Esophagus (tissue), 2 donors: ENCODE data around the gene ETF1. TPM values are rescaled to one million over a fixed set of nuclear protein-coding genes. Genes with fewer than 3 reads are reported as not detected.

ENCODE experiments used
- H3K27ac ChIP-seq, 2 donors: one replicate each; pipeline ENCODE4 v1.5.1; 2013; ENCODE audit warnings: low read depth in 2 of 2, mild to moderate bottlenecking in 2 of 2, inconsistent platforms in 1 of 2, low read length in 1 of 2, moderate library complexity in 1 of 2
- H3K27me3 ChIP-seq, 2 donors: one replicate each; pipeline ENCODE4 v1.6.1; 2013; ENCODE audit warnings: low read length in 2 of 2, control low read depth in 1 of 2, mild to moderate bottlenecking in 1 of 2; ENCODE audit not compliant: insufficient read depth in 2 of 2, control insufficient read depth in 1 of 2
- H3K36me3 ChIP-seq, 2 donors: one replicate each; pipeline ENCODE4 v1.6.1; 2013; ENCODE audit warnings: low read length in 1 of 2; ENCODE audit not compliant: control insufficient read depth in 2 of 2, insufficient read depth in 2 of 2
- H3K4me1 ChIP-seq, 2 donors: one replicate each; pipeline ENCODE4 v1.6.1; 2013; ENCODE audit warnings: low read length in 1 of 2; ENCODE audit not compliant: control insufficient read depth in 2 of 2, insufficient read depth in 2 of 2
- H3K4me3 ChIP-seq, 2 donors: one replicate each; pipeline ENCODE4 v1.5.1; 2013; ENCODE audit warnings: low read length in 2 of 2, mild to moderate bottlenecking in 2 of 2, low read depth in 1 of 2, moderate library complexity in 1 of 2
- H3K9me3 ChIP-seq, 2 donors: one replicate each; pipeline ENCODE4 v1.6.1; 2013; ENCODE audit warnings: mild to moderate bottlenecking in 2 of 2, low read depth in 1 of 2, low read length in 1 of 2, moderate library complexity in 1 of 2; ENCODE audit not compliant: control insufficient read depth in 2 of 2, insufficient read depth in 1 of 2
- WGBS, 2 donors: extraction: QIAGEN DNeasy Blood & Tissue Kit; methylation state at CpG; one replicate each; pipeline ENCODE4 v1.1.7; 2013; 5-methylcytosine and 5-hydroxymethylcytosine counted together
- polyA plus RNA-seq, 2 donors: library from polyadenylated mRNA; stranded (reverse); fragments of 200-250 nt; gene quantifications; one replicate each; pipeline ENCODE4 v1.2.3, GENCODE V29; 2013
- donor health status: healthy with polysubstance abuse.
- donor health status: Bipolar disorder and iron deficiency.

ETF1 gene
- polyA plus RNA-seq, 2 donors: 38.9 to 64.8 TPM

DNA sequence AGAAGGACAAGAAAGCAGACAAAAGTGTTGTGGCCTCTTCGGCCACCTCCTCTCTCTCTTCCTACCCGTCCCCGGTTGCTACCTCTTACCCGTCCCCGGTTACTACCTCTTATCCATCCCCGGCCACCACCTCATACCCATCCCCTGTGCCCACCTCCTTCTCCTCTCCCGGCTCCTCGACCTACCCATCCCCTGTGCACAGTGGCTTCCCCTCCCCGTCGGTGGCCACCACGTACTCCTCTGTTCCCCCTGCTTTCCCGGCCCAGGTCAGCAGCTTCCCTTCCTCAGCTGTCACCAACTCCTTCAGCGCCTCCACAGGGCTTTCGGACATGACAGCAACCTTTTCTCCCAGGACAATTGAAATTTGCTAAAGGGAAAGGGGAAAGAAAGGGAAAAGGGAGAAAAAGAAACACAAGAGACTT is 75.3 kb downstream of the ETF1 start:
- peak overlapping the region; percentile 67 to 77 for H3K4me3 ChIP-seq
- WGBS, 2 donors: 82% methylated on average over 14 of the region's 14 CpGs
- peaks cover 0 to 20% of the 10 kb centered on the region in 2 donors for H3K4me1 ChIP-seq
- peaks cover 0 to 10% of the 10 kb centered on the region in 2 donors for H3K36me3 ChIP-seq
- no peaks in the 10 kb centered on the region for H3K9me3 ChIP-seq
- H3K27me3 ChIP-seq: no peaks in the 10 kb centered on the region
- H3K27ac ChIP-seq: peak overlapping the region in 1 of 2 donors; percentile 16

DNA sequence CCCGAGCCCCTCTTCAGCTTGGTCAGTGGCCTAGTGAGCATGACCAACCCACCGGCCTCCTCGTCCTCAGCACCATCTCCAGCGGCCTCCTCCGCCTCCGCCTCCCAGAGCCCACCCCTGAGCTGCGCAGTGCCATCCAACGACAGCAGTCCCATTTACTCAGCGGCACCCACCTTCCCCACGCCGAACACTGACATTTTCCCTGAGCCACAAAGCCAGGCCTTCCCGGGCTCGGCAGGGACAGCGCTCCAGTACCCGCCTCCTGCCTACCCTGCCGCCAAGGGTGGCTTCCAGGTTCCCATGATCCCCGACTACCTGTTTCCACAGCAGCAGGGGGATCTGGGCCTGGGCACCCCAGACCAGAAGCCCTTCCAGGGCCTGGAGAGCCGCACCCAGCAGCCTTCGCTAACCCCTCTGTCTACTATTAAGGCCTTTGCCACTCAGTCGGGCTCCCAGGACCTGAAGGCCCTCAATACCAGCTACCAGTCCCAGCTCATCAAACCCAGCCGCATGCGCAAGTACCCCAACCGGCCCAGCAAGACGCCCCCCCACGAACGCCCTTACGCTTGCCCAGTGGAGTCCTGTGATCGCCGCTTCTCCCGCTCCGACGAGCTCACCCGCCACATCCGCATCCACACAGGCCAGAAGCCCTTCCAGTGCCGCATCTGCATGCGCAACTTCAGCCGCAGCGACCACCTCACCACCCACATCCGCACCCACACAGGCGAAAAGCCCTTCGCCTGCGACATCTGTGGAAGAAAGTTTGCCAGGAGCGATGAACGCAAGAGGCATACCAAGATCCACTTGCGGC is 75.9 kb downstream of the ETF1 start:
- peaks cover 0 to 20% of the 10 kb centered on the region in 2 donors for H3K4me1 ChIP-seq
- 73 to 74% methylated on average over 45 of the region's 45 CpGs for WGBS, 2 donors
- H3K4me3 ChIP-seq: peak overlapping the region; percentile 67 to 77
- H3K36me3 ChIP-seq: peaks cover 0 to 10% of the 10 kb centered on the region in 2 donors
- no peaks in the 10 kb centered on the region for H3K27me3 ChIP-seq
- no peaks in the 10 kb centered on the region for H3K9me3 ChIP-seq
- H3K27ac ChIP-seq: peak overlapping the region in 1 of 2 donors; percentile 66

DNA sequence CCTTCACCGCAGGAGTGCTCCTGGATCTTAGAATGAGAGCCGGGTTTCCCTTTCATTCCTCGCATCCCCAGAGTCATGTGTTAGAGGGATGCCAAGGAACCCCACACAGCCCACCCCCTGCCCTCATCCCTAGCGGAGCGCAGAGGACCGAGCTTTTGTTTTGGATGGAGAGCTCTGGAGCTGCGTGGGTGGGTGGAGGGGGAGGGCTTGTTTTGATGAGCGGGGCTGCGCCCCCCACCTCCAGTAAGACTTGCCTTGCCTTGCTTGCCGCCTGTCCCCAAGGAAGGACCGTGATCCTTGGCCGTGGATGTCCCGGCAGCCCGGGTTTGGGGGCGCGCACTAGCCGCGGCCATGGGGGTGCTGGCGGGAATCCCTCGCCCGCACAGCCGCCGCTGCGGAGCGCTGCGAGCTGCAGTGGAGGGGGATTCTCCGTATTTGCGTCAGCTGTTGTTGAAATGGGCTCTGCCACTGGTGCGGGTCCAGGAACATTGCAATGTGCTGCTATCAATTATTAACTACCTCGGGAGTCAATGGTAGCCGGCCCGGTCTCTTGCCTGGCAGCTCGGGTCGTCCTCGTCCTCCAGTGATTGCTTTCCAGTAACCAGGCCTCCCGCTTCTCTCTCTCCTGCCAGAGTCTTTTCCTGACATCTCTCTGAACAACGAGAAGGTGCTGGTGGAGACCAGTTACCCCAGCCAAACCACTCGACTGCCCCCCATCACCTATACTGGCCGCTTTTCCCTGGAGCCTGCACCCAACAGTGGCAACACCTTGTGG is 76.7 kb downstream of the ETF1 start:
- peaks cover 0 to 10% of the 10 kb centered on the region in 2 donors for H3K36me3 ChIP-seq
- 7 to 9% methylated on average over 39 of the region's 39 CpGs for WGBS, 2 donors
- peaks cover 0 to 25% of the 10 kb centered on the region in 2 donors for H3K4me1 ChIP-seq

DNA sequence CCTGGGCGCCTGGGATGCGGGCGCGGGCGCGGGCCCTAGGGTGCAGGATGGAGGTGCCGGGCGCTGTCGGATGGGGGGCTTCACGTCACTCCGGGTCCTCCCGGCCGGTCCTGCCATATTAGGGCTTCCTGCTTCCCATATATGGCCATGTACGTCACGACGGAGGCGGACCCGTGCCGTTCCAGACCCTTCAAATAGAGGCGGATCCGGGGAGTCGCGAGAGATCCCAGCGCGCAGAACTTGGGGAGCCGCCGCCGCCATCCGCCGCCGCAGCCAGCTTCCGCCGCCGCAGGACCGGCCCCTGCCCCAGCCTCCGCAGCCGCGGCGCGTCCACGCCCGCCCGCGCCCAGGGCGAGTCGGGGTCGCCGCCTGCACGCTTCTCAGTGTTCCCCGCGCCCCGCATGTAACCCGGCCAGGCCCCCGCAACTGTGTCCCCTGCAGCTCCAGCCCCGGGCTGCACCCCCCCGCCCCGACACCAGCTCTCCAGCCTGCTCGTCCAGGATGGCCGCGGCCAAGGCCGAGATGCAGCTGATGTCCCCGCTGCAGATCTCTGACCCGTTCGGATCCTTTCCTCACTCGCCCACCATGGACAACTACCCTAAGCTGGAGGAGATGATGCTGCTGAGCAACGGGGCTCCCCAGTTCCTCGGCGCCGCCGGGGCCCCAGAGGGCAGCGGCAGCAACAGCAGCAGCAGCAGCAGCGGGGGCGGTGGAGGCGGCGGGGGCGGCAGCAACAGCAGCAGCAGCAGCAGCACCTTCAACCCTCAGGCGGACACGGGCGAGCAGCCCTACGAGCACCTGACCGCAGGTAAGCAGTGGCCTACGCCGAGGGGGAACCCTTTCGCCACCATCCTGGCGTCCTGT is 77.5 kb downstream of the ETF1 start, which contains the start of gene EGR1:
Gene EGR1 (plus strand): TSS at position 219 of the 864 bp plus-strand sequence. CDS start 283 bp downstream, at position 502.
- Histone ChIP-seq H3K36me3 (peaks cover 0 to 10% of the 10 kb centered on the region in 2 donors), H3K9me3 (no peaks in the 10 kb centered on the region), H3K27ac (peak within 1 kb of the TSS; percentile 98 to 99), H3K4me3 (peak within 1 kb of the TSS; percentile 67 to 77), H3K4me1 (peaks cover 0 to 22% of the 10 kb centered on the region in 2 donors), H3K27me3 (no peaks in the 10 kb centered on the region)
- WGBS, 2 donors: 0% methylated on average over 67 to 85 of the region's 85 CpGs

More for the DNA sequence above, 76.7 kb downstream of the ETF1 start:
- Histone ChIP-seq H3K27ac (peak overlapping the region in 1 of 2 donors; percentile 66), H3K27me3 (no peaks in the 10 kb centered on the region), H3K9me3 (no peaks in the 10 kb centered on the region), H3K4me3 (peak overlapping the region; percentile 67 to 77)

DNA sequence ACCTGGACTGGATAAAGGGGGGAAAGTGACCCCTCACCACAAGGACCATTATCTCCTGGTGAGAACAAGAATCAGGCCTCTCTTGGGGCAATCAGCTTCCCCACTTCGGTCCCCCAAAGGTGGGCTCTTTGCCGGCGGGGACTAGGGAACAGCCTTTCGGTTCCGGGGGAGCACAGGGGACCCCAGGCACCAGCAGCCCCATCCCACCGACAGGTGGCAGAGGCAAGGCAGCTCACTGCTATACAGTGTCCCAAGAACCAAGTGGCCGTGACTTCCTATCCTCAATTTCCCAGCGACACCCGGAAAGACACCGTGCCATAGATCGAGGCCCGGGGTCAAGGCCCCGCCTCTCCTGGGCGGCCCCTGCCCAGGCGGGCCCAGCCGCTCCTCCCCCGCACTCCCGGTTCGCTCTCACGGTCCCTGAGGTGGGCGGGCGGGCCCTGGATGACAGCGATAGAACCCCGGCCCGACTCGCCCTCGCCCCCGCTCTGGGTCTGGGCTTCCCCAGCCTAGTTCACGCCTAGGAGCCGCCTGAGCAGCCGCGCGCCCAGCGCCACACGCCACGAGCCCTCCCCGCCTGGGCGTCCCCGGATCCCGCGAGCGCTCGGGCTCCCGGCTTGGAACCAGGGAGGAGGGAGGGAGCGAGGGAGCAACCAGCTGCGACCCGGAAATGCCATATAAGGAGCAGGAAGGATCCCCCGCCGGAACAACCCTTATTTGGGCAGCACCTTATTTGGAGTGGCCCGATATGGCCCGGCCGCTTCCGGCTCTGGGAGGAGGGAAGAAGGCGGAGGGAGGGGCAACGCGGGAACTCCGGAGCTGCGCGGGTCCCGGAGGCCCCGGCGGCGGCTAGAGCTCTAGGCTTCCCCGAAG is 78.4 kb downstream of the ETF1 start:
- H3K9me3 ChIP-seq: no peaks in the 10 kb centered on the region
- H3K27ac ChIP-seq: peak overlapping the region; percentile 98 to 99
- peaks cover 0 to 10% of the 10 kb centered on the region in 2 donors for H3K36me3 ChIP-seq
- H3K4me1 ChIP-seq: peaks cover 0 to 20% of the 10 kb centered on the region in 2 donors
- H3K27me3 ChIP-seq: no peaks in the 10 kb centered on the region
- peak overlapping the region; percentile 67 to 77 for H3K4me3 ChIP-seq
- 0 to 1% methylated on average over 59 to 64 of the region's 64 CpGs for WGBS, 2 donors

DNA sequence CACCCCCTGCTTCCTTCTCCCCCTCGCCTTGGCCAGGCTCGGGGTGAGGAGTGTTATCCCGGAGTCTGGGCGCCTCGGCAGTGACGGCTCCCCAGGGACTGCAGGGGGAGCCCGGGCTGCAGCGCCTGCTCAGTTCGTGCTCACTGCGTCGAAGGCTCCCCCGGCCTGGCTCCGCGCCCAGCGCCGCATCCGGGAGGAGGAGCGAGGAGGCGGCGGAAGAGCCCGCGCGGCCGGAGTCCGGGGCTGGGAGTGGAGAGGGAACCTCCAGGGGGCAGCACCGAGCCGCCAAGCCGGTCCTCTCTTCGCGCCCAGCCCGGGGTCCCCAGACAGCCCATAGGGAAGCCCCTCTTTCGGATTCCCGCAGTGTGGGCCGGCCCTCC is 79.0 kb downstream of the ETF1 start:
- 0% methylated on average over 31 to 34 of the region's 34 CpGs for WGBS, 2 donors
- peaks cover 0 to 10% of the 10 kb centered on the region in 2 donors for H3K36me3 ChIP-seq
- peak overlapping the region; percentile 67 to 77 for H3K4me3 ChIP-seq
- H3K27me3 ChIP-seq: no peaks in the 10 kb centered on the region
- H3K9me3 ChIP-seq: no peaks in the 10 kb centered on the region
- H3K27ac ChIP-seq: peak overlapping the region; percentile 98 to 99
- H3K4me1 ChIP-seq: peaks cover 0 to 20% of the 10 kb centered on the region in 2 donors

DNA sequence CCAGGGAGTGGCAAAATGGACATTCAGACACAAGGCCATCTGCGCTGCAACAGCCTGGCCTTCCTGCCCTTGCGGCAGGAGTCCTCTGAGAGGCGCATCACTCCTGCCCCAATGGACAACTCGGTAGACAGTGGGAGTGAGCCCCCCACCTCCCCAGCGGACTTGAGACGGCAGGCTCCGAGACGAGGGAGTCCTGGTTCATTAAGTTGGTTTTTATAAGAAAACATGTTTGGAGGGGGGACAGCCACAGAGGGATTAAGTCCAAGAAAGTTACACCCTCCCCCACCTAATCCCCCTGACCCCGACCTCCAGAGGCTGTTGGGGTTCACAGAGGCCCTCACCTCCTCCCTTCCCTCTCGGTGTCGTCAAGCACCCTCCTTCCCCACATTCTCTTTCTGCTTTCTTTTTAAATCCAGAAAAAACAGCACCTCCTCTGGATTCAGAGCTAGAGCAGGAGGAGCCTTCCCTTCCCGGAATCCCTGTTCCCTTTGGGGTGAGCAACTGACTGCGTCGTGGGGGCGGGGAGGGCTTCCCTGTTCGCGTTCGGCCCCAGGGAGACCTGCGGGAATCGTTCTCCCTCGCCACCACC is 79.5 kb downstream of the ETF1 start:
- Histone ChIP-seq H3K27ac (peak overlapping the region; percentile 89 to 98), H3K36me3 (peaks cover 0 to 10% of the 10 kb centered on the region in 2 donors), H3K4me3 (peak overlapping the region; percentile 67 to 77), H3K9me3 (no peaks in the 10 kb centered on the region), H3K27me3 (no peaks in the 10 kb centered on the region), H3K4me1 (peaks cover 0 to 20% of the 10 kb centered on the region in 2 donors)
- WGBS, 2 donors: 12 to 18% methylated on average over 21 of the region's 21 CpGs

DNA sequence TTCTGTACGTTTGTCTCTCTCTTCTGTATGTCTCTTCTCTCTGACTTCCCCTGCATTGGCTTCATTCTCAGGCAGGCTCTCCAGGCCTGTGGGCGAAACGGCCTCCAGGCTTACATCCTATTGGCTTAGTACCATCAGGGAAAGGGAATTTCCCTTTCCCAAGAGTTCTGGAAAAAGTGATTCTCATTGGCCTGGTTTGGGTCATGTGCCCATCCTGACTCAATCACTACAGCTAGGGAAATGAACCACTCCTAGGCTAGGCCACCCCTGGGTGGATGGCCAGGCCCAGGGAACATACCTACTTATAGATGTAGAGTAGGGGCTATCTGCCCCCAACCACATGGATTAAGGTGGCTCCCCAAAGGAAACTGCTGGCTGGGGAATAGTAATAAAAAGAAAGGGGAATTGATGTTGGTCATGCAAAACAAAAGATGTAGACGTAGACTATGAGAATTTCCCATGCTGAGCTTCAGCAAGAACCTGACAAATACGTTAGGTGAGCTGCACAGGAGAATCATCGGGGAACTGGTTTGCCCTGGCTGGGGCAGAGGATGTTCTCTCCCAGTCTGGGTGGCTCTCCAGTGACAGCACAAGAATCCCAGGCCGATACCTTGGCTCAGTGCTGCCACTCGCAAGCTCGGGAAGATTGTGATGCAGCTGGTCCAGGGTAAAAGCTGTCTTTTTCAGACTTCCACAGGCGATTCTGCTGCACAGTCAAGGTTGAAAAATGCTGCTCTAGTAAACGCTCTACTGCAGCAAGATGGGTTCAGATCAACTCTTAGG is 81.5 kb downstream of the ETF1 start:
- H3K4me3 ChIP-seq: no peak overlapping the region
- H3K36me3 ChIP-seq: no peaks in the 10 kb centered on the region
- no peaks in the 10 kb centered on the region for H3K9me3 ChIP-seq
- peaks cover 0 to 9% of the 10 kb centered on the region in 2 donors for H3K4me1 ChIP-seq
- 69 to 73% methylated on average over 11 of the region's 11 CpGs for WGBS, 2 donors
- H3K27me3 ChIP-seq: no peaks in the 10 kb centered on the region
- no peak overlapping the region for H3K27ac ChIP-seq
